Activated CD4-positive, alpha-beta T cell treated with anti-CD3 and anti-CD28 coated beads, Interleukin-2, amount 50 U/mL, for 48 hours (primary cell): Measurements from ENCODE around the gene SFTPB.
"Not testable (repeated sequence)": the region's sequence is repeated elsewhere in the genome, so short reads cannot be mapped to it uniquely, and the experiment has no call there.

Experiments used
- DNase-seq, 2 experiments: peaks; one replicate each; pipeline ENCODE4 v3.0.0-alpha.2; 2020

The SFTPB gene

DNA sequence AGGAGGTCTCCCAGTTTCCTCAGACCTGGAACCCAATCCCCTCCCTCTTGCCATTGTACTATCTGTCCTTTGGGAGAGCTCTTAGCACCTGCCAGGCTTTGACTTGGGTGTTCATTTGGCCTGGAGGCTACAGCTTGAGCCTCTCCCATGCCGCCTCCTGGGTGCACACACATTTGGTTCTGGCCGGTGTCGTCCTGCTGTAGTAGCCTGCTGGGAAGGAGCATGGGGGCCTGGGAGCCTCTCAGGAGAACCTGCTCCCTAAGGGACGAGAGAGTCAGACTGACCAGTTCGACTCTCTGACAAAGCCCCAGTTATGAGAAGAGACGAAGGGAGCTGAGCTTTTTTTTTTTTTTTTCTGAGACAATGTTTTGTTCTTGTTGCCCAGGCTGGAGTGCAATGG lies 7.4 kb upstream of the SFTPB start:
- no peak for DNase-seq

DNA sequence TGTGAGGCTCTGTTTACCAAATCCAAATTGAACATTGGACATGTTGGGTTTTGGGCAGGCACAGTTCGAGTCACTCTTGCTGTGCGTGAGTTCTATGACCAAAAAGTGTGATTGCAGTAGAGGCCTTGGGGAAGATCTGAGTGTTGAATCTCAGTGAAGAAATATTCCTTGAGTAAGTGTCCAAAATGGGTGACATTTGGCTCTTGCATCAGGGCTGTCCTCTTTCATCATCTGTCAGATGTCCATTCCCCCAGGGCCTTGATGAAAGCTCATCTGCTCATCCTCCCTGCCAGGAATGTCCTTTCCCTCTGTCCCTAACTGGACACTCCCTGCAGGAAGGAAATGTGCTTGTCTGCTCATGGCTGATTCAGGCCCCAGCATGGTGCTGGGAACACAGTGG lies 6.4 kb upstream of the SFTPB start:
- DNase-seq: no peak

DNA sequence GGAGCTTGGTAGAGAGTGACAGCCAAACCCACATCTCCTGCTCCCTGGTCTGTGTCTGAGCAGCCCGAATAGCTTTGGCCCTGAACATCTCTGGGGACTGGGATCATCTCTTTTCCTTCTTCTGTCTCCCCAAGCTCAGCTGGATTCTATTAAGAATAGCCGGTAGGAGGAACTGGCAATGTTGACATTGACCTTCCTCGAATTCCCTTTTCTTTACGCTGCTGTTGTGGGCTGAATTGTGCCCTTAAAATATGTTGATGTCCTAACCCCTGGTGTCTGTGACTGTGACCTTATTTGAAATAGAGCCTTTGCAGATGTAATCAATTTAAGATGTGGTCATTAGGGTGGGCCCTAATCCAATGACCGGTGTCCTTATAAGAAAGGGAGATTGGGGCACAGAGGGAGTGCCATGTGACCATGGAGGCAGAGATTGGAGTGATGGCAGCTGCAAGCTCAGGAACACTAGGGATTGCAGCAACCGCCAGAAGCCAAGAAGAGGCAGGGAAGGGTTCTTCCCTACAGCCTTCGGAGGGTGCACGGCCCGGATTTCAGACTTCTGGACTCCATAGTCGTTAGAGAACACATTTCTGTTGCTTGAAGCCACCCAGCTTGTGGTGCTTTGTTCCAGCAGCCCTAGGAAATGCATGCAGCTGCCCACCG lies 5.8 kb upstream of the SFTPB start:
- DNase-seq: no peak

DNA sequence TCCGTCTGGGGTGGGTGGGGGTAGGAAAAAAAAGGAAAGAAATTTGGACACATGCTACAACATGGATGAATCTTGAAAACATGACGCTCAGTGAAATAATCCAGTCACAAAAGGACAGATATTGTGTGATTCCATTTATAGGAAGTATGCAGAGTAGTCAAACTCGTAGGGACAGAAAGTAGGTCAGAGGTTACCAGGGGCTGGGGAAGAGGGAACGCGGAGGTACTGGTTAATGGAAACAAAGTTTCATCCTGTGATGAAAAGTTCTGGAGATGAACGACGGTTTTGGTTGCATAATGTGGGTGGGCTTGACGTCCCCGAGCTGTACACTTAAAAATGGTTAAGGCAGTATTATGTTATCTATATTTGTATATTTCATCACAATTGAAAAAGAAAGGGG lies 4.5 kb upstream of the SFTPB start:
- DNase-seq: no peak

DNA sequence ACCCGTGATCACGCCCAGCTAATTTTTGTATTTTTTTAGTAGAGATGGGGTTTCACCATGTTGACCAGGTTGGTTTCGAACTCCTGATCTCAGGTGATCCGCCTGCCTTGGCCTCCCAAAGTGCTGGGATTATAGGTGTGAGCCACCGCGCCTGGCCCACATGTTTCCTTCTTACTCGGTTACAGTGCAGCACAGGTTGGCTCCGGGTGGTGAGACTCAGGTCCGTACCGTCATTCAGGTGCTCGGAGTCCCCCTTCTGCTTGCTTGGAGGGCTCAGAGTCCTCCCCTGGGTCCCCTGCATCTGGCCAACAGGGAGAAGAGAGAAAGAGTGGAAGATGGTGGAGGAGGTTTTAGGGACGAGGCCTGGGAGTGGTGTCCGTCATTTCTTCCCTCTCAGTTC lies 2.4 kb upstream of the SFTPB start:
- not testable (repeated sequence) for DNase-seq

DNA sequence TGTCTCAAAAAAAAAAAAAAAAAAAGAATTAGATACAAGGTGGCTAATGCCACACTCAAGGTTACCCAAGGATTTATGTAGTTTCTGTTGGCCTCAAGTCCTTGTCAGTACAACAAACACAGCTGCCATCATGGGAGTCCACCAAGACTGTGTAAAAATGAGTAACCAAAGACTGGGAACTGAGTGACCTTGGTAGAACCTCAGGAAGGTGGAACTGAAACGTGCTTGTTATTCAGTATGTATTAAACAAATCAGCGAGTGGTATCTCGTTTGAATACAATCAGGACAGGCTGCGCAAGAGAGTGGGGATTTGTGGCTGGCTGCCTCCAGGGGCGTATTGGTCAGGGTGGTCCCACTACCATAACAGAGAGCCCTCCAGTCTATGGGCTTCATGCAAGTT lies 1.6 kb upstream of the SFTPB start:
- no peak for DNase-seq

DNA sequence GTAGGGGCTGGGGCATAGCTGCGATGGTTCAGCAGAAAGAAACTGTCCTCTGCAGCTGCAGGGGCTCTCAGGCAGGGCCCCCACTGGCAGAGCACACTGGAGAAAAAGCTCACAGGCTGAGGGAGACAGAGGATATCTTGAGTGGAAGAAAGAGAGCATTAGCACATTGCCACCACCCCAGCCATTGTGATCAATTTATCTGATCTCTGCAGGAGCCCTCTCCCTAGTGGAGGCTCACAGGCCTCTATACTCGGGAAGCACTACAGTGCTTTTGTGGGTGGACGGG lies 801 bp upstream of the SFTPB start:
- DNase-seq: no peak

DNA sequence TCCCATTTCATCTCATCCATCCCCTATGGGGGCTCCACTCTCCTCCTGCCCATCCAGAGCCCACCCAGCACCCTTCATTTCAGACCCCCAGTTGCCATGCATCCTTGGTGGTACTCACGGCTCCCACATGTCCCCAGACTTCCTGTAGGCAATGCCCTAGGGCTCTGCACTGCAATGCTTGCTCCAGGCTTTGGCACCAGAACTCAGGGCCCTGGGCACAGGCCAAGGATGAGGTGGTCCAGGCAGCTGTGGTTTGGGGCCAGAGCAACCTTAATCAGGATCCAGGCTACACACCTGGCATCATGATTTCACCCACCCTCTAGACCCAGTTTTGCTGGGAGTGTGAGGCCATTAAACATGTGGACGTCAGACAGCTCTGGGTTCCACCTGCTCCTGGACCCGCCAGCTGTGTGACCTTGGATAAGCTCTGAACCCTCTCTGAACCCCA lies 414 bp downstream of the SFTPB start:
- DNase-seq: no peak

DNA sequence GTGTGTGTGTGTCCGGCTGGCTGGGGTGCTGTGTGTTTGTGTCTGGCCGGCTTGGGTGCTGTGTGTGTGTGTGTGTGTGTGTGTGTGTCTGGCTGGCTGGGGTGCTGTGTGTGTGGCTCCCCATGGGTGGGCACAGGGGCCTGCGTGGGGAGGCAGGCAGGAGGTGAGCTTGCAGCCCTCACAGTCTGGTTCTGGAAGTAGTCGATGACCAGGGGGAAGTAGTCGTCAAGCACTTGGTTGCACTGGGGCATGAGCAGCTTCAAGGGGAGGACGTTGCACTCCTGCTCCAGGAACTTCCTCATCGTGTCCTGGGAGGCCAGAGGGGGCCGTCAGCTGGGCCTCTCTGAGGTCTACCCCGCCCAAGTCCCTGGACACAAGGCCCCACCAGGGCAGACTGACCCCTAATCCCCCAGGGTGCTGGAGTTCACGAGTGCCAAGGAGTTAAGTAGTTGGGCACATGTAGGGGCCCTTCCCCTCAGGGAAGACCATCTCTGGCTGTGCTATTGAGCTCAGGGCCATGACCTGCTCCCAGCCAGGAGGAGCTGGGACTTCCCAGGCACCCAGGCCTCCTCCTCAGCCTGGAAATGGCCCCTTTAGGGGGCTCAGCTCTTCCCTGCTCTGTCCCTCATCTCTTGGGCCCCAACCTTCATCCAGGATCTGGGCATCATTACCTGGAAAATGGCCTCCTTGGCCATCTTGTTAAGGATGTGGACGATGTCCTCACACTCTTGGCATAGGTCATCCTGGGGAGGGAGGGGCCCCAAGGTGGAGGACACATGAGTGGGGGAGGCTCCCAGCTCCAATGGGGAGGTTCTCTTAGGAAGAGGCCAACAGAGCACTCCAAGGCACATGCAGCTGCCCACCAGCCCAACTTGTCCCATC lies 1.3 kb downstream of the SFTPB start:
- no peak for DNase-seq

DNA sequence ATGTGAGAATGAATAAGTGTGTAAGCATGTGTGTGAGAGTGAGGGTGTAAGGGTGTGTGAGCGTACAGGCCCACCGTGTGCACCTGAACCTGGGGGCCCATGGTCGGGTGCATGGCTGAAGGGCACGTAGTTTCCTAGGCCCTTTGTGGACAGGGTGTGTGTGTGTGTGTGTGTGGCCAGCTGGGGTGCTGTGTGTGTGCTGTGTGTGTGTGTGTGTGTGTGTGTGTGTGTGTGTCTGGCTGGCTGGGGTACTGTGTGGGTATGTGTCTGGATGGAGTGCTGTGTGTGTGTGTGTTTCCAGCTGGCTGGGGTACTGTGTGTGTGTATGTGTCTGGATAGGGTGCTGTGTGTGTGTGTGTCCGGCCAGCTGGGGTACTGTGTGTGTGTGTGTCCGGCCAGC lies 2.0 kb downstream of the SFTPB start:
- no peak for DNase-seq

DNA sequence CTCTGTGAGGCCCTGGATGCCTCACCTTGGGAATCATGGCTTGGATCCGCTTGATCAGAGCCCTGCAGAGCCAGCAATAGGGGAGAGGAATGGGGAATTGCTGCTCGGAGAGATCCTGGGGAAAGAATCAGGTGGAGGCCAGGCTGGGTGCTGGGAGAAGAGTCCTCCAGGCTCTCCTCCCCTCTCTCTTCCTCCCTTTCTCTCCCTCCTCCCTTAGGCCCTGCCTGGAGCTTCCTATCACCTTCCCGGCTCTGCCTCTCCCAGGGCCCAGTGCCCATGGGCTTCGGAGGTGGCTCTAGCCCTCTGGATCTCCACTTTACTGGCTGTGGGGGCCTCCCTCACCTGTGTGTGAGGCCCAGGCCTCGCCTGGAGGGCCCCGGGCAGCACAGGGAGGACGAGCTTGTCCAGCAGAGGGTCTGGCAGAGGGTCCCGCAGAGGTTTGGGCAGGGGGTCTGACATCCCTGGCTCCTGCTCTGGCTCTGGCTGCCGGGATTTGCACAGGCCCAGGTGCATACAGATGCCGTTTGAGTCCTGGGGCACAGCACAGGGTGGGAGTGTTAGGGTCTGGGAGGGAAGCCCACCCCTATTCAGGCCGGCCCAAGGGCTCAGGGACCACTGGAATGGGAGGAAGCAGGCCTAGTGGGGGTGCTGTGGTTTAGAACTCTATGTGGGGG lies 2.6 kb downstream of the SFTPB start:
- no peak for DNase-seq

DNA sequence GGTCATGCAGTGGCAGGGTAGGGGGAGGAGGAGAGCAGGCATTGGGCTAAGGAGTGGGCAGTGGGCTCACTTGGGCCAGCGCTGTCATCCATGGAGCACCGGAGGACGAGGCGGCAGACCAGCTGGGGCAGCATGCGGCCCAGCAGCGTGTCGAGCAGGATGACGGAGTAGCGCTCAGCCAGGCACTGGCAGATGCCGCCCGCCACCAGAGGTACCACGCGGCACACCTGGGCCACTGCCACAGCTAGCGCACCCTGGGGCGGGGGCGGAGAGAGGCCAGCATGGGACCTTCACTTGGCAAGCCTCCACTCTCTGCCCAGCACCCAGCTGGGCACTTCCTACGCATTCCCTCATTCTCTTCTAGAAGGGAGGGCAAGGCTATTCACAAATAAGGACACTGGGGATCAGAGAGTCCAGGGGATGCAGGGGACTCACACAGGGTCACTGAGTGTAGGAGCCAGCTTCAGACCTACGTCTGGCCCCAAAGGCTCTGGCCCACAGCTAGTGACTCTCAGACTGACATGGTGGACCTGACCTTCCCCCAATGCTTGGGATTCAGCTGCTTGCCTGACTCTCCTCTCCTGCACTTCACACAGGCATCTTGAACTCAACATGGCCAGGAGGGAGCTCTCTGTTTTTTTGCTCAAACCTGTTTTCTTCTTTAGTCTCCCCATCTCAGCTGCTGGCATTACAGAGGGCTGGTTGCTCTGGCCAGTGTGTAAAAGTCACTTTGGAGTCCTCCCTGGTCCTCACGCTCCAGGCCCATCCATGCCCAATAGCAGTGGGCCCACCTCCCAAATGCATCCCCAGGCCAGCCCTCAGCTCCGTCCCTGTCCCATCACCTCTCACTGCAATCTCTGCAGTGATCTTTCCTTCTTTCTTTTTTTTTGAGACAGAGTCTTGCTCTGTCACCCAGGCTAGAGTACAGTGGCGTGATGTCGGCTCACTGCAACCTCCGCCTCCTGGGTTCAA lies 4.1 kb downstream of the SFTPB start:
- no peak for DNase-seq

DNA sequence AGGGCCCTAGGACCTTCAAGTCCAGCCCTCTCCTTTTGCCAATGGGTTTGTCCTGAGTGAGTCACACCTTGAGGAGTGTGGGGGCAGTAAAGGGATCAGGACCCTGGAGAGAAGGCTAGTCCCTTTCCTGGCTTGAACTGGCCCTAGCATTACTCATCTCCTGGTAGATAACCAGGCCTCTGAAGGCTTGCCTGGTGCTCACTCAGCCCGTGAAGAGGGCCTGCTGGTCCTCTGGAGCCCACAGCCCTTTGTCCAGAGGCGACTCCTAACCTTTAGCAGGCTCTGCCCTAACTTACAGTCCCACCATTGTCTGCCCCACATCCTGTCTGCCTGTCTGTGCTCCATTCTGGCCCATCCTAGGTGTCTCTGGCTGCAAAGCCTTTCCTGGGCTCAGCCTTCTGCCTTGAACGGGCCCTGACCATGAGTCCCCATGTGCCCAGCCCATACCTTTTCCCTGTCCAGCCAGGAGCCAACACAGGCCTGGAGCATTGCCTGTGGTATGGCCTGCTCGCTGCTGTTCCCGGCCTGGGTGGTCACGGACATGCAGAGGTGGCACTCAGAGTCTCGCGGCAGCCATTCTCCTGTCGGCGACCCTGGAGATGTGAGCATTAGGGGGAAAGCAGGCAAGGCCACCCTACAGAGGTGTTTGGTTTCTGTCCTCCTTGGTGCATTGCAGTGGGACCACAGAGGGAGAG lies 5.0 kb downstream of the SFTPB start:
- no peak for DNase-seq

DNA sequence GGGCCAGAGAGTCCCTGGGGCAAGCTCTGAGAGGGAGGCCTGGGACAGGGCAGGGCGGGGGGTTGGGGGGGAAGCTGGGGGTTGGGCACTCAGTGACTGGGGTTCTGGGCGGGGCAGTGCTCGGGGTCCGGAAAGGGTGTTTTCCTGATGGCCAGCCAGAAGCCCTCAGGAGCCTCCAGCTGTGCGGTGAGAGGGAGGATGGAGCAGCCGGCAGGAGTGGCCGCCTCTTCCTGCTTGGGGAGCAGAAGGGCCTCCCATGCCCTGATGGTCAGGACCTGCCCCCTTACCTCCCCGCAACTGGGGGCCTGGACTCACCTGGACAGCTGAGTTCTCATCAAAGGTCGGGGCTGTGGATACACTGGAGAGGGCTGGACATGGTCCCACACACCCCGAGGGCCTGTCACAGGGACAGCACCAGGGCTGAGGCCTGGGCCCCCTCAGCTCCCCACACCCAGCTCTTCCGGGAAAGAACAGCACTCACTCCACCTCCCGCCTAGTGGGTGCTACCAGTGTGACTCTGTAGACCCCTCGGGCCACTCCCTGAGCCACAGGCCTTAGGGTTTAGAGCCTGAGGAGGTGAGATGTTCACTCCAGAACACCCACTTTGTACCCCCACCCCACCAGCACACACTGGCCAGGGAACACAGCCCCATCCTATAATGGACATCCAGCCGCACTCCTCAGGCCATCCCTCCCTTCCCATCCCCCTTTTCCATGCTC lies 6.7 kb downstream of the SFTPB start:
- no peak for DNase-seq

DNA sequence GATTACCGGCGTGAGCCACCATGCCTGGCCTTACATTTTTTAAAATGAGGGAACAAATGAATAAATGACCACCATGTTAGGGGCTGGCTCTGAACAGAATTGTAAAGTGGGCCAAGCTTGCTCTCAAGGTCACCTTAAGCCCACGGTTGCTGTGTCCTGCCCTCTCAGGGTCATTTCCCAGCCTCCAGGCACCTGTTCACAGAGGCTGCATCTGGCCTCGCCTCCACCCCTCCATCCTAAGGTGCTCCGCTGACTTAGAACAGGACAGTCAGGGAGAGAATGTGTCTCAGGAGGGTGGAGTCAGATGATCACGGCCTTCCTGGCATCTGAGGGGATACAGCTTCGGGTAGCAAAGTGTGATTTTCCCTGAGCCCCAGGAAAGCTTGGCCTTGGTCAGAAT lies 7.3 kb downstream of the SFTPB start:
- no peak for DNase-seq

DNA sequence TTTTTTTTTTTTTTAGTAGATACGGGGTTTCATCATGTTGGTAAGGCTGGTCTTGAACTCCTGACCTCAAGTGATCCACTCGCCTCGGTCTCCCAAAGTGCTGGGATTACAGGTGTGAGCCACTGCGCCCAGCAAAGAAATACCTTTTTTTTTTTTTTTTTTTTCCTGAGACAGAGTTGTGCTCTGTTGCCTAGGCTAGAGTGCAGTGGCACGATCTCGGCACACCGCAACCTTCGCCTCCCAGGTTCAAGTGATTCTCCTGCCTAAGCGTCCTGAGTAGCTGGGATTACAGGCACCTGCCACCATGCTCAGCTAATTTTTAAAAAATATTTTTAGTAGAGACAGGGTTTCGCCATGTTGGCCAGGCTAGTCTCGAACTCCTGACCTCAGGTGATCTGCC lies 7.7 kb downstream of the SFTPB start:
- DNase-seq: not testable (repeated sequence)

DNA sequence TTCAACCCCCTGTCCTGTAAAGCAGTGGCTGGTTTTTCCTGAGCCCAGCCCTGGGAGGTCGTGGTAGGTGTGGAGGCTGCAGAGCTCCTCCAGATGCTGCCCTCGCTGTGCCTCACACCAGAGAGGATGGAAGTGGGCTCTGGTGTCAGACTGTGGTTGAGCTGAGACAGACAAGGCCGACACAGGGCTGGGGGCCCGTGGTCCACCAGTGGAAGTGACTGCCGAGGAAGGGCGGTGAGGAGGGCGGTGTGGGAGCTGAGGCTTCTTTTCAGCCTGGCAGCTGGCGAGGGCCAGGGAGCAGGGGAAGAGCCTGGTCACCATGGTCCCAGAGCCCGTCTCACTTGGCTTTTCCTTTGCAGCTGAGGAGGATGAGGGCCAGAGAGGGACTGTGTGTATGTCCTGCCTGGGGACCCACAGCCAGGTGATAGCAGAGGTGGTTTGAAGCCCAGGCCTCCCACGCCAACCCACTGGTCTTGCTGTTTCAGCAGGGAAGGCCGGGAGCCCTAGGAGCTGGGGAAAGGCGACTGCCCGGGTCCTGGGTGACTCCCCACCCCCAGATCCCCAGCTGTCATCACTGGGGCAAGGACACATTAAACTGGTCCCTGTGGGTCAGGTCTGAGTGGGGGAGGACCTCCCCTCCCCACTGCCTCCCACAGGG lies 8.5 kb downstream of the SFTPB start:
- DNase-seq: no peak

DNA sequence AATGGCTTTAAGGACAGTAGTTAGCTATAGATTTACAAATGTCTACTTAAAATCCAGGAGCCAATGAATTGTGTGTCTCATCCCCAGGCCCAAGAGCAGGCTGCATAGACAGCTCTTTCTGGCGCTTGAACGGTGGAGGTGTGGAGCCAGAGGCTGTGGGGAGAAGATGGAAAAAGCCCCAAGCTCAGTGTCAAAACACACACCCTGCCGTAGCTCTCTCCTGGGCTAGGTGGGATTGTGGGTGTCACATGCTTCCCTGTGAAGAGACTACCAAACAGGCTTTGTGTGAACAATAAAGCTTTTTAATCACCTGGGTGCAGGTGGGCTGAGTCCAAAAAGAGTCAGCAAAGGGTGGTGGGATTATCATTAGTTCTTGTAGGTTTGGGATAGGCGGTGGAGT lies 10.6 kb downstream of the SFTPB start:
- not testable (repeated sequence) for DNase-seq

DNA sequence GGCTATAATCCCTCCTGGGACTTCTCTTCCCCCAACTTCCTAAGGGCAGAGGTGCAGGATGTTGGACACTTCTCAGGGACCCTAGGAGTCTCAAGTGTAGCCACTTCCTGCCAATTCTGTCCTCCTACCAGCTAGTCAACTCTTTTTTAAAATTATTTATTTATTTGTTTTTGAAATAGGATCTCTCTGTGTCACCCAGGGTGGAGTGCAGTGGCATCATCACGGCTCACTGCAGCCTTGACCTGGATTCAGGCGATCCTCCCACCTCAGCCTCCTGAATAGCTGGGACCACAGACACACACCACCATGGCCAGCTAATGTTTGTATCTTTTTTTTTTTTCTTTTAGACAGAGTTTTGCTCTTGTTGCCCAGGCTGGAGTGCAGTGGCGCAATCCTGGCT lies 11.5 kb downstream of the SFTPB start:
- DNase-seq: no peak

DNA sequence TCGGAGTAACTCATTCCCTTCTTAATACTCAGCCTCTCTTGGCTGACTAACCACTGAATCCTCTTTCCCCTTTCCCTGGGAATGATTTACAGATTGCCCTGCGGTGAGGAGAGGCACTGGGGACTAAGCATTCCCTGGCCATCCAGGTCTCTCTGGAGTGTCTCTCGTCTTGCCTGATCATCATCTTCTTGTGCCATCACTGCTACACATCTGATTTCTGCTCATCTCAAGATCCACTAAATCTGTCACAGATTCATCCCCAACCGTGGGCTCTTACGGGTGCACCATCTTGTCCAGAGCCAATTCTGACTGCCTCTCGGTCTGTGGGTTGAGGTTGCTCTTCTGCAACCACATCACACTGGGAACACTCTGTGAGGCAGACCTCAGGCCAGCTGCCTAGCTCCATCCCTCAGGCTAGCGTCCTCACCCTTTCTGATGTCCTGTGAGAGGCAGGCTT lies 12.0 kb downstream of the SFTPB start:
- DNase-seq: no peak

DNA sequence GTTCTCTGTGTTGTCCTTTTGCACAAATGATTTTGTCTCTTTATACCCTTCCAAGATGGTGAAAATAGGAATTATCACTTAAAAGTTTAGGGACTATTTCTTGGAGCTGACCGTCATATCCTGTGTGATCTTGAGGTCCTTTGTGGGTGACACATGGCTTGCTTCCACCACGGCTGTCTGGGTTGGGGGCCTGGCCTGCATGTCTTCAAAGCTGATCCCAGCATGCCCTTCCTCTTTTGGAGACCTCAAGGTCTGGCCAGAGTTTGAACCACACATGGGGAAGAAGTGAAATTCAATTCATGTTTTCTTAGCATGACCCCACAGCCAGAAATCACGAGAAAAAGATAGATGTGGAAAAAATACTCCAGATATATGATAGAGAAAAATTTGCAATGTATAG lies 14.0 kb downstream of the SFTPB start:
- DNase-seq: no peak
